Stimulated activated CD8-positive, alpha-beta memory T cell treated with anti-CD3 and anti-CD28 coated beads, Interleukin-15, amount 100 ng/mL, for 1 hour (primary cell): ENCODE results near the gene PTMA.
"Not testable (repeated sequence)": the region's sequence is repeated elsewhere in the genome, so short reads cannot be mapped to it uniquely, and the experiment has no call there.

Experiments
- DNase-seq: peaks from one replicate; pipeline ENCODE4 v3.0.0-alpha.2; 2020; ENCODE audit warnings: low read depth

The PTMA gene

GRCh38 chr2:231707927-231708772 lies at the start of gene PTMA:
Gene PTMA, plus strand, starts transcription at chr2:231708525. Its CDS starts 182 bp downstream, at chr2:231708707.
- DNase-seq = peak; percentile 96

GRCh38 chr2:231660073-231660472 lies 48.3 kb upstream of the PTMA start:
- not testable (repeated sequence) for DNase-seq

GRCh38 chr2:231660860-231661259 lies 47.5 kb upstream of the PTMA start:
- DNase-seq = no peak

GRCh38 chr2:231661422-231662027 lies 46.8 kb upstream of the PTMA start:
- DNase-seq = no peak

GRCh38 chr2:231662028-231662810 lies 46.1 kb upstream of the PTMA start:
- DNase-seq = peak; percentile 86

GRCh38 chr2:231662811-231663457 lies 45.4 kb upstream of the PTMA start:
- no peak for DNase-seq

GRCh38 chr2:231663458-231664212 lies 44.7 kb upstream of the PTMA start:
- no peak for DNase-seq

GRCh38 chr2:231664727-231665126 lies 43.6 kb upstream of the PTMA start:
- no peak for DNase-seq

GRCh38 chr2:231665245-231666170 lies 42.8 kb upstream of the PTMA start:
- DNase-seq = no peak

GRCh38 chr2:231666171-231667095 lies 41.9 kb upstream of the PTMA start:
- no peak for DNase-seq

GRCh38 chr2:231667096-231667427 lies 41.3 kb upstream of the PTMA start:
- DNase-seq = no peak

- no peak for DNase-seq
These were observed 40.8 kb upstream of the PTMA start for GRCh38 chr2:231667496-231667895.

GRCh38 chr2:231668981-231669380 lies 39.3 kb upstream of the PTMA start:
- no peak for DNase-seq

GRCh38 chr2:231671270-231672050 lies 36.9 kb upstream of the PTMA start:
- DNase-seq = no peak

GRCh38 chr2:231672617-231673347 lies 35.5 kb upstream of the PTMA start:
- DNase-seq = no peak

- no peak for DNase-seq
These were observed 35.0 kb upstream of the PTMA start for GRCh38 chr2:231673348-231673770.

- peak; percentile 22 for DNase-seq
These were observed 33.6 kb upstream of the PTMA start for GRCh38 chr2:231674587-231675338.
